Right lobe of liver (tissue), 6 donors: ENCODE data around the gene TAGAP. TPM values are rescaled to one million over a fixed set of nuclear protein-coding genes. Genes with fewer than 3 reads are reported as not detected.
A peak's percentile ranks its signal among the peaks of the same experiment; 100 is the strongest.

Source experiments
- ATAC-seq, 4 donors: fragments of 200-7000 bp; cut with Tn5 transposase; one replicate each; pipeline ENCODE4 v1.9.1; 2020; ENCODE audit warnings: mild to moderate bottlenecking in 4 of 4, moderate library complexity in 4 of 4
- DNase-seq, 3 donors: peaks; one replicate each; pipeline ENCODE4 v3.0.0-alpha.2; 2020
- H3K27ac ChIP-seq, 3 donors: fragments of 200-600 bp; one replicate each; pipeline ENCODE4 v1.8.0; 2022
- H3K27me3 ChIP-seq, 2 donors: fragments of 200-600 bp; one replicate each; pipeline ENCODE4 v1.8.0; 2022
- H3K36me3 ChIP-seq, 4 donors: fragments of 200-600 bp; sonication (generic) in 1 of 4; one replicate each; pipeline versions ENCODE4 v1.5.1 to v1.8.0; 2017 to 2022; ENCODE audit warnings: control low read depth in 1 of 4
- H3K4me1 ChIP-seq, 4 donors: fragments of 200-600 bp; sonication (generic) in 1 of 4; one replicate each; pipeline versions ENCODE4 v1.5.1 to v1.8.0; 2017 to 2022; ENCODE audit warnings: control low read depth in 1 of 4
- H3K4me3 ChIP-seq, 3 donors: fragments of 200-600 bp; one replicate each; pipeline ENCODE4 v1.8.0; 2022
- H3K9me3 ChIP-seq, 4 donors: fragments of 200-600 bp; sonication (generic) in 1 of 4; one replicate each; pipeline versions ENCODE4 v1.5.1 to v1.8.0; 2017 to 2022; ENCODE audit warnings: control low read depth in 1 of 4
- CTCF ChIP-seq, 4 donors: fragments of 200-600 bp in 3 of 4; fragments of 450-650 bp in 1 of 4; IDR thresholded peaks; one replicate each; pipeline versions ENCODE4 v1.5.1 to v1.8.0; 2016 to 2022; ENCODE audit warnings: antibody characterized with exemption in 4 of 4, mild to moderate bottlenecking in 2 of 4
- POLR2A ChIP-seq: fragments of 450-650 bp; IDR thresholded peaks from one replicate; pipeline ENCODE4 v1.6.1; 2017; ENCODE audit warnings: antibody characterized with exemption, mild to moderate bottlenecking
- WGBS: methylation state at CpG from one replicate; pipeline ENCODE4 v1.1.6; 2018; ENCODE audit warnings: low coverage, low lambda C conversion rate; ENCODE audit not compliant: insufficient coverage; ENCODE audit errors: missing lambda C conversion rate; 5-methylcytosine and 5-hydroxymethylcytosine counted together
- intact Hi-C, 2 donors: fragments of 100-400 bp; cut with DNase I; formaldehyde crosslinking; loops; one replicate each; pipeline versions ENCODE4 v1.11.2 to v1.14.1; 2022
- total RNA-seq, 6 experiments: library from RNA; depleted of rRNA in 2 of 6; stranded (reverse); fragments of >200 nt in 2 of 6; fragmentation: NEBNext Ultra II Directional in 3 of 6; extraction: Animal tissue kit (Norgen Biotek cat#: 25700) in 3 of 6; gene quantifications; one replicate each; pipeline versions ENCODE4 v1.1.0 to v1.2.4, GENCODE V29; 2016 to 2023
- donor health status: DM: no; HTN: yes; CAD: no.
- donor health status: DM: no; HTN: no; CAD: no.
- donor health status: DM: no; HTN: no; CAD: no.
- donor health status: DM: no; HTN: yes; CAD: no.
- donor health status: DM: no; HTN: yes; CAD: no.

Gene TAGAP
- total RNA-seq, 6 experiments from 2014 or later = 0.13 to 1.8 (median 0.92) TPM

- intact Hi-C loops = loop anchor here in 1 of 2 donors (10.0 kb wide), 1 partner anchor 87 kb away; no protein-coding TSS in a partner anchor
- DNase-seq (no peak), ATAC-seq (no peak)
- WGBS = 51% methylated on average over 10 of the region's 10 CpGs
- H3K36me3 ChIP-seq = no peaks in the 10 kb centered on the region
- TF ChIP-seq CTCF (IDR thresholded peaks at IDR 0.05) = no peak
- TF ChIP-seq POLR2A = no peak
- H3K9me3 ChIP-seq = no peaks in the 10 kb centered on the region
- H3K4me1 ChIP-seq = no peaks in the 10 kb centered on the region
- H3K4me3 ChIP-seq = no peak overlapping the region
- H3K27ac ChIP-seq = no peak overlapping the region
- H3K27me3 ChIP-seq = no peaks in the 10 kb centered on the region
Measured at GRCh38 chr6:159047891-159048685, 3.3 kb upstream of the TAGAP start.

- Histone ChIP-seq H3K4me1 (peaks cover 0 to 6% (median 2%) of the 10 kb centered on the region in 4 donors), H3K4me3 (no peak overlapping the region), H3K36me3 (no peaks in the 10 kb centered on the region), H3K27ac (no peak overlapping the region), H3K9me3 (no peaks in the 10 kb centered on the region), H3K27me3 (no peaks in the 10 kb centered on the region)
- no peak for ATAC-seq
- DNase-seq = no peak
- intact Hi-C loops = loop anchor here in 1 of 2 donors (10.0 kb wide), 1 partner anchor 89 kb away; no protein-coding TSS in a partner anchor
- WGBS = 58% methylated on average over 6 of the region's 7 CpGs
- TF ChIP-seq POLR2A (no peak), CTCF (IDR thresholded peaks at IDR 0.05) (no peak)
Measured at GRCh38 chr6:159045801-159046200, 1.0 kb upstream of the TAGAP start.

- peaks cover 0 to 6% (median 2%) of the 10 kb centered on the region in 4 donors for H3K4me1 ChIP-seq
- H3K27me3 ChIP-seq = no peaks in the 10 kb centered on the region
- 49% methylated on average over 7 of the region's 7 CpGs for WGBS
- TF ChIP-seq POLR2A (no peak), CTCF (IDR thresholded peaks at IDR 0.05) (no peak)
- H3K36me3 ChIP-seq = no peaks in the 10 kb centered on the region
- DNase-seq = no peak
- peak overlapping the region; percentile 25 to 74 (median 52) for H3K27ac ChIP-seq
- peak overlapping the region; percentile 2 to 28 (median 8) for H3K4me3 ChIP-seq
- intact Hi-C loops = loop anchor here (5.0 to 10.0 kb wide), 2 partner anchors 58 to 91 kb away; no protein-coding TSS in a partner anchor
- ATAC-seq = no peak
- H3K9me3 ChIP-seq = no peaks in the 10 kb centered on the region
Measured at GRCh38 chr6:159043947-159044346, 844 bp downstream of the TAGAP start.

GRCh38 chr6:159043251-159043650 lies 1.5 kb downstream of the TAGAP start:
- Histone ChIP-seq H3K27me3 (no peaks in the 10 kb centered on the region), H3K27ac (peak overlapping the region in 2 of 3 donors; percentile 52 to 74), H3K36me3 (no peaks in the 10 kb centered on the region), H3K4me1 (peaks cover 0 to 12% (median 2%) of the 10 kb centered on the region in 4 donors), H3K9me3 (no peaks in the 10 kb centered on the region), H3K4me3 (peak overlapping the region in 1 of 3 donors; percentile 28)
- intact Hi-C loops = loop anchor here (5.0 to 10.0 kb wide), 2 partner anchors 59 to 92 kb away; no protein-coding TSS in a partner anchor
- 28% methylated on average over 6 of the region's 6 CpGs for WGBS
- no peak for TF ChIP-seq POLR2A
- TF ChIP-seq CTCF (IDR thresholded peaks at IDR 0.05) = no peak
- ATAC-seq = no peak
- DNase-seq = no peak
